GM18511 (cell line): ENCODE data around the gene LHFPL6.

Source experiments
- ATAC-seq: cut with Tn5 transposase; IDR thresholded peaks from one replicate; pipeline ENCODE4 v1.9.1; 2021; ENCODE audit warnings: mild to moderate bottlenecking, moderate library complexity; ENCODE audit not compliant: unreplicated experiment

LHFPL6 gene

GRCh38 chr13:39397226-39397895 lies 205.6 kb downstream of the LHFPL6 start:
- no peak for ATAC-seq

- no peak for ATAC-seq
Measured at GRCh38 chr13:39394796-39395678, 208.0 kb downstream of the LHFPL6 start.

DNA sequence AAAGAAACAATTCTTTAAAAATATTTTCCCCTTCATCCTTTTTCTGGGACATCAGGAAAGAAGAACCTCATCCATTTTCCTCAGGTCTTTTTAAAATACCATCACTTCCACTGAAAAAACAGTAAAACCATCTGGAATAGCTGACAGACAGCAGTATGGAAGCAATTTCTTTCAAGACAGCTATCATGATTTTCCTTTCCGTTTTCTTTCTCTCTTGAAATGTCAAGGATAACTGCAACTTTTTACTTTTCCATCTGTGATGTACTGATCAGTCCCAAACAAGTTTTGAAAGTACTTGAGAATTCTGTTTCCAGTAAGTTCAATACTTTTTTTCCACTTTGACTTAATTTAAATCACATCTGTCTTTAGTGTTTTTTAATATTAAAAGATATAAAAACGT lies 211.2 kb downstream of the LHFPL6 start:
- ATAC-seq: no peak

DNA sequence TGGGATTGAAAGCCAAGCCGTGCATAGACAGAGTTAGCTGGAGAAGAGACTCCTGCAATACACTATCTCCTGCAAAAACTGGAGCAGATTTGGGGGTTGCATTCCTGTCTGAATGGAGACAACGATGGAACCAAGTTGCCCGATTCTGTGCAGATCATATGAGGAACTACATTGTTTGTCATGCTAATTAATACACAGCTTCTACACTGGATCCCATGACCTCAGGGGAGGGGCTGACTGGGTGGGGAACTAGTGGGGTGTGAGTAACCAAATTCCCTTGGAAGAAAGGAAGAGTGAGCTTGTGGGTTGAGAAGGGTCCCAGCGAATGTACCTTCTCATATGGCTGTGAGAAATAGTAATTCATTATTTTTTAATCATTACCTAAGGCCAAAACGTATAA lies 214.0 kb downstream of the LHFPL6 start:
- no peak for ATAC-seq

GRCh38 chr13:39385621-39386231 lies 217.3 kb downstream of the LHFPL6 start:
- ATAC-seq: no peak

DNA sequence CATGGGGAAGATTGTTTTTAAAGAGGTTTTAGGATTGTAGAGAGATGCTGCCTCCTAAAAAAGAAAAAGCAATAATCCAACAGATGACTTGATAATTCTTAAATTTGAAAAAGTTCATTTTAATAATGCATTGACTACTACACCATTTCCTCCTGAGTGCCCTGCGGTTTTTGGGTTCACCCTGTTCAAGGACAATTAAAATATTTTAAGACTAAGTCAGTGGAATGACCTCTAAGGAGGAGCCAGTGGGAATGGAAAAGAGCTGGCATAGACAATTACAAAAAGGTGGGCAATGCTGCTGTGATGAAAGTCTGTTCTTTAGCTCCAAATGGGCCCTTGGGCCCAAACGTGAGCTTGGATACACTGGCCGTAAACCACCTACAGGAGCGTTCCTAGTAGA lies 217.8 kb downstream of the LHFPL6 start:
- ATAC-seq: no peak

GRCh38 chr13:39381456-39381855 lies 221.5 kb downstream of the LHFPL6 start:
- no peak for ATAC-seq

DNA sequence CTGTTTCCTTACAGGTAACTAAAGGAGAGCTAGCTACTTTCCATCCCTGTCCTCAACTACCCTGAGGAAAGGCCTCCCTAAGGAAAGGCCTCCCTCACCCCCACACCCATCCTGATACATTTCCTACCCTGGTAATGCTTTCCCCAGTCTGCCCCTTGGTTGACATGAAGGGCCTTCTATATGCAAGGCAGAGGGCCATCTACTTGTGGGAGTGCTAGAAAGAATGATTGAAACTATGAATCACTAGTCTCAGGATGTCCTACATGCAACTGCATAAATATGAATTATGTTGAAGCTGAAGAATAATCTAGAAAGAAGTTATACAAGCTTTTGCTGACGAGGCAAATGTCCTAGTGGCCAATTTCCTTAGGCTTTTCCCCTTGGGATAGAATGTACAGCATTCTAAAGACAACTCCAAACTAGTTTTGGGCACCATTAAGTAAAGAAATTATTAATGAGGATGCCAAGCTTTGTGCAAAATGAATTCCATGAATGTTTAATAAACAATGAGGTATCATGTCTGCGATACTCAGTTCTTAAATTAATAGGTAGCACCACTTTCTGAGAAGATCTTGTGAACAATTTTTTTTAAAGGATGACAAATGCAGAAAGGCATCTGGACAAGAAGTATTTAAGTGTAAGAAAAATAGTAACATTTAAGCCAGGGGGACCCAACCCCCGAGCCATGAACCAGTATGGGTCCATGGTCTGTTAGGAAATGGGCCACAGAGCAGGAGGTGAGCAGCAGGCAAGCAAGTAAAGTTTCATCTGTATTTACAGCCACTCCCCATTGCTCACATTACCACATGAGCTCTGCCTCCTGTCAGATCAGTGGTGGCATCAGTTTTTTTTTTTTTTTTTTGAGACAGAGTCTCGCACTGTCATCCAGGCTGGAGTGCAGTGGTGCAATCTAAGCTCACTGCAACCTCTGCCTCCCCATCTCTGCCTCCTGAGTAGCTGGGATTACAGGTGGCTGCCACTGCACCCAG lies 223.0 kb downstream of the LHFPL6 start:
- ATAC-seq: no peak

DNA sequence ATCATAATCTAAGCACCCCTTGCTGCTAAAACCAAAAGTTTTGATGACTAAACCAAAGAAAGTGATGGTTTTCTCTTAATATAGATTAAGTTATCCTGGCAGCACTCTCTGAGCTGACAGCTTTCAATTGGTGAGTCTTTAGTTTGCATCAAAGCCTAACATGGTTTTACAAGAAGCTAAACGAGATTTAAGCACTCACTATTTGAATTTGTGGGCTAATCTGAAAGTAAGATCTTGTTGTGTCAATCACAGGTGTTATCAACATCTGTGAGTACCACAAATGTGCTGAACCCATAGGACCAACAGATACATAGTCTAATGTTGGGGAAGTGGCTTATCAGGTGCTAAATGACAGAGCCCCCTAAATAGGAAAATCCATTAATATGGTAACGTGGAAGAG lies 223.9 kb downstream of the LHFPL6 start:
- peak; percentile 93 for ATAC-seq

DNA sequence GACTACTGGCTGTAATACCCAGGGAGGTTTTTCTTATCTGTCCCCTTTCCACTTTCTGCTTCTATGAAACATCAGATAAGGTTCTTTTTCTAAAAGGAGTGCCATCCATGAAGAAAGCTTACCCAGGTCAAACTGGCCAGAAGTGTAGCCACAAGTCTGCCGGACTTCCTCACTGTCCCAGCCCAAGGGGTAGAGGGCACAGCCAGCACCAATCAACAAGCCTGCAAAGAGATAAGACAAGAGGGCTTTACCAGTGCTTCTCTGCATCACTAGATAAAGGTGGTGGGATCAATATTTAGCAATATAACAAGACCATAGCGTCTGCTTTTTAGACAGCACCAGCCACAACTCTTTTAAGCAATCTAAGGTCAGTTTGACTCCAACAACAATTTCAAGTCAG lies 224.7 kb downstream of the LHFPL6 start:
- ATAC-seq: no peak

GRCh38 chr13:39377699-39378098 lies 225.3 kb downstream of the LHFPL6 start:
- ATAC-seq: no peak

- ATAC-seq: no peak
Measured at GRCh38 chr13:39376076-39376475, 226.9 kb downstream of the LHFPL6 start.

- ATAC-seq: no peak
Measured at GRCh38 chr13:39375601-39376000, 227.4 kb downstream of the LHFPL6 start.

DNA sequence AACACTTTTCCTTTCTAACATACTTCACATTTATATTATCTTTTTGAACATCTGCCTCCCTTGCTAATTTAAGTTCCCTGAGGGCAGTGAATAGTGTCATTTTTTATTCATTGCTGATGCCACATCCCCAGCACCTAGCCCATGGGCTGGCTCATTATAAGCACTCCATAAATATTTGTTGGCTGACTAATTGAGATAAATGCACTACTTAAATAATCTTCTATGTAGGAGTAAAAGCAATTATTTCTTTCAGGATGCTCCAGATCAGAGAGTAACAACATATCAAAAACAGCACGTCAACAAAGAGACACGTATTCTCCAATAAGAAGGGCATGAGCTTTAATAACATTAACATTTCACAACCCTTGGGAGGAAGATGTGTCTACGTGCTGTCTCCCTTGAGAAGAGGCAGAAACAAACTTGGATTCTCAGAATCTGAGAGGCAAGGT lies 228.2 kb downstream of the LHFPL6 start:
- ATAC-seq: no peak

- no peak for ATAC-seq
Measured at GRCh38 chr13:39373145-39373544, 229.8 kb downstream of the LHFPL6 start.

GRCh38 chr13:39371706-39372105 lies 231.3 kb downstream of the LHFPL6 start:
- ATAC-seq: no peak

- no peak for ATAC-seq
Measured at GRCh38 chr13:39370554-39370953, 232.4 kb downstream of the LHFPL6 start.

DNA sequence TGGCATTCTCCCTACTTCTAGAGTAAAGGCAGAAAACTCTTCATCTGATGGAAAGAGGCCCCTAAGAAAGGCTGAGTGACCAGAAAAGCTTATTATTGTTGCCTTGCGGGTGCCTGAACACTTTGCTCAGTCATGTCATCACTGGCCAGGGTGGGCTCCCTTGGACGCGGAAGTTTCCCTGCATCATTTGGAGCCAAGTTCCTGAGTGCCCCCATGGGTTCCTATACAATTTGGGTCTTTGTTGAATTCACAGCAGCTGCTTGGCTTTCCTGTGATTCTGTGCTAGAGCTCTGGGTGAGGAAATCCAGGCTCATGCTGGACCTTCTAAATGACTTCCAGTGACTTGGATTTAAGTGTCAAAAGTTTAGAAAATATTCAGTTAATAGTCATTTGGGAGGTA lies 232.9 kb downstream of the LHFPL6 start:
- ATAC-seq: no peak

DNA sequence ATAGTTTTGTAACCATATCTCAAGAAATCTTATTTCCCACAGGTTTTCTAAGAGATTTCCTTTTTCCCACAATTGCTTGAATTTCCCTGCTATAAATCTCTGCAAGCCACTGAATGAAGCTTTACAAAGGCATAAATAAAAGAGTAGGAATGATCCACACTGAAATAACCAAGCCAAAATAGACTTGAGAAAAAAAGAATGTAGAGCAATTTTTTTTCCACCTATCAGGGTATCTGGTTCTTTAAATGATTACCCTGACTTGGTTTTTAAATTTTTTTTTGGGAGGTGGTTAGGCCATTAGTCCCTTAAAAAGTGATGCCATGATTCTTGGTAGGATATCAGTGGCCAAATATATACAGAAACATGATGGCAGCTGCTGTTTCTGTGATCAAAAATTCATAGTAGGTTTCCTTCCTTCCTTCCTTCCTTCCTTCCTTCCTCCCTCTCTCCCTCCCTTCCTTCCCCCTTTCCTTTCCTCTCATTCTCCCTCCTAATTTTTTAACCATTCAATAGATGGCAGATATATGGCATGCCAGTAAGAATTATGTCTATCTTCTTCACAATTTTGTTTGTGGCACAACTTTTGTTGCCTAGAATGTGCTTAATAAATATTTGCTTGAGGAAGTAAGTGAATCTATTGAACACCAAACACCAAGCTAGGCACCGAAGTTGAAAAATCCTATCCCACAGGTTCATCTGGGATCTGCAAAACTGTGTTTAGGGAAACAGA lies 233.7 kb downstream of the LHFPL6 start:
- ATAC-seq: no peak

DNA sequence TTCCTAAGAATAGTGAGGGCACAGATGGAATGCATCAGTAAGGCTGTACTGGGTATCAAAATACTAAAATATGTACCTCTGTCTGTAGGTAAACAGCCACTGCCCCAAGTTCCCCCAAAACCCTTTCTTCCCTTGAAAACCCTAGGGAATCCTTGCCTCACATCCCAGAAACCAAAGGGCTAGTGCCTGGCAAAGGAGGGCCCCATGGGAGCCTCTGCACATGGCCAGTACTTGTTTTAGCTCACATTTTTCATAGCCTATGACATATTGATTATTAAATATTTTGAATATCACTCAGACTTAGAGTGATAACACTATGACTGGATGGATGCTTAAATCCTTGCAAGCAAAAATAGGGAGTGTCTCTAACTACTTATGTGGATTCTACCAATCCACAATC lies 237.1 kb downstream of the LHFPL6 start:
- no peak for ATAC-seq
